ENCODE data around the gene ATP5MK.

- no peak for TF ChIP-seq POLR2A (IDR thresholded peaks at IDR 0.05)
- no peak for TF ChIP-seq CTCF (IDR thresholded peaks at IDR 0.05)
Measured at GRCh38 chr10:103428989-103429643, 32.8 kb upstream of the ATP5MK start.
